Measurements from ENCODE around the gene CUEDC1.

CUEDC1 gene

DNA sequence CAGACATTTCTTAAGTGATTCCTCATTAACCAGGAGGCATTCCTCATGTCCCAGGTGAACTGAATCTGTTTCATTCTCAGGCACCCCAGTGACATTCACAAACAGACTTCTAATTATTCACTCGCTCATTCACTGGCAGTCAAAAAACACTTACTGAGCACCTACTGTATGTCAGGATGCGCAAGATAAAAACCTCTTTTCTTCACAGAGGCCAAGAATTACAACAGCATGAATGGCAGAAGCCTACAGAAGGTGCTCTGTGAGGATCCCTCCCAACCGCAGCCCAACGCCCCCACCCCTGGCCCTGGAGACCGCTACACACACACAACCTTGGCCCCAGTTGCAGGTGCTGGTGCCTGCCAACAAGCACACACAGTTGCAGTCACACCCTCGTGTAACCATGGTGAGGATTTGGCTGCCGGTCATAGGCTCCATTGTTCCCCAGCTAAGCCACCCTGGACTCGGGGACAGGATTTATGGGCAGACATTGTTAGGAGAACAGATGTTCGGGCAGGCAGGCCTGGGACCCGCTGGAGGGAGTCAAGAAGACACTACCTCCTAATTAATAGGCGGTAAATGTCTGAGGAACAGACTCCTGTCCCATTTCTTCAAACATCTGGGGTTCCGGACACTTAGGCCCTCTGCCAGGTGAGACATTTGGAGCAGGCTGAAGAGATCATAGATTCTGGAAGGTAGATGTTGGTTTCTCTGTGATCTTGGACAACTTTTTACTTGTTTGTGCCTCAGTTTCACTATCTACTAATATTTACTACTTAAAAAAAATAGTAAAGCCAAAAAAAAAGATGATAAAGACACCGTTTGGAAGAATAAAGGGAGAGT is 43.2 kb downstream of the CUEDC1 start:
- H3K27me3 Mint-ChIP-seq (ENCODE audit: low read depth): peaks cover 21% of the 10 kb centered on the region
- no peaks in the 10 kb centered on the region for H3K4me1 Mint-ChIP-seq (ENCODE audit: low read depth)
- no peak overlapping the region for H3K27ac Mint-ChIP-seq
- no peak overlapping the region for H3K4me3 Mint-ChIP-seq
- H3K9me3 Mint-ChIP-seq: no peaks in the 10 kb centered on the region
- H3K36me3 Mint-ChIP-seq (ENCODE audit: low read depth): no peaks in the 10 kb centered on the region

DNA sequence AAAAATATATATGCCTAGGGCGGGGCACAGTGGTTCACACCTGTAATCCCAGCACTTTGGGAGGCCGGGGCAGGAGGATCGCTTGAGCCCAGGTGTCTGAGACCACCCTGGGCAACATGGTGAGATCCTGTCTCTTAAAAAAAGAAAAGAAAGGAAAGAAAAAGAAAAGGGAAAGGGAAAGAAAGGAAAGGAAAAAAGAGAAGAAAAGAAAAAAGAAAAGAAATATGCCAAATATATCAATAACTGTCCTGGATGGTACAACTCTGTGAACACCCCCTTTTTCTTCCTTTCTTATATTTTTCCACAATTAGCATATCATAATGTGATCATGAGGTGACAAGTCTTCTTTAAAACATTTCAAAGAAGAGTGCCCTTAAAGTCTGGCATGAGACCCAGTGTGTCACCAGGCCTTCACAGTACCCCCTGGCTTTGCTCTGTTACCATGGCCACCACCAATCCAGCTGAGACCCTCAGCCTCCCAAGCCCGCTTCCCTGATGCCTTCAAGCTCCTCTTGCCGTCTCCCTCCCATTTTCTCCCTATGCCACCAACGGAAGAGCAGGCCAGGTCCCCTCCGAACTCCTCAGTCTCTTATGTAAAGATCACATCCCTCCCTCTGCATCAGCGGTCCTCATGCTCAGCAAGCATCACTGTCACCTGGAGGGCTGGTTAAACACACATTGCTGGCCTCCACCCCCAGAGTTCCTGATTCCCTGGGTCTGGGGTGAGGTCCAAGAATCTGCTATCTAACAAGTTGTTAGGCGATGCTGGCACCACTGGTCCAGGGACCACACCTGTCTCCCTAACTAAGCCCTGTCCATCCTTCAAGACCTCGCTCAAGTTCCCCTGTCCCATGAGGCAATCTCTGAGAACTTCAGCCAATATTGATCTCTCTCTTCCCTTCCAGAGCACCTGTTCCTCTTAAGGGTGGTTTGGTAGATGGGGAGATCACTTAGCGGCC is 44.5 kb downstream of the CUEDC1 start:
- Mint-ChIP-seq H3K36me3 (ENCODE audit: low read depth) (no peaks in the 10 kb centered on the region), H3K4me1 (ENCODE audit: low read depth) (no peaks in the 10 kb centered on the region), H3K27ac (no peak overlapping the region), H3K4me3 (no peak overlapping the region), H3K27me3 (ENCODE audit: low read depth) (peaks cover 23% of the 10 kb centered on the region), H3K9me3 (no peaks in the 10 kb centered on the region)

- Mint-ChIP-seq H3K4me3 (no peak overlapping the region), H3K27me3 (ENCODE audit: low read depth) (peaks cover 23% of the 10 kb centered on the region), H3K36me3 (ENCODE audit: low read depth) (no peaks in the 10 kb centered on the region), H3K4me1 (ENCODE audit: low read depth) (peaks cover 2% of the 10 kb centered on the region), H3K9me3 (no peaks in the 10 kb centered on the region), H3K27ac (no peak overlapping the region)
These were observed 45.7 kb downstream of the CUEDC1 start for GRCh38 chr17:57909551-57909950.

DNA sequence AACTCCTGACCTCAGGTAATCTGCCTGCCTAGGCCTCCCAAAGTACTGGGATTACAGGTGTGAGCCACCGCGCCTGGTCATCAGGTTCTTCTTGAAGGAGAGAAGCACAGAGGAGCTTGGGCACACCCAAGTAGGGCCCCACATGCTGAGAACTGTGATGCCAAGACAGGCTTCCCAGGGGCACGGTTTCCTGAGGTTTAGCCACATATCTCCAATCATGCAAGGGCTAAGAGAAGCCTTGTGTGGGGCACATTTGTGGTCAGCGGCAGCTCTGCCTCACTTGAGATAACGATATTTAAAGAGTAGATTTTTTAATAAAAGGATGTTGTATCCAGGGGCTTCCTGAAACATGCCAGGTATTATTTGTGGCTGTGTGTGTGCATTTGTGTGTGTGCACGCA is 46.9 kb downstream of the CUEDC1 start:
- Mint-ChIP-seq H3K4me1 (ENCODE audit: low read depth) (peaks cover 7% of the 10 kb centered on the region), H3K36me3 (ENCODE audit: low read depth) (no peaks in the 10 kb centered on the region), H3K4me3 (no peak overlapping the region), H3K27me3 (ENCODE audit: low read depth) (peaks cover 23% of the 10 kb centered on the region), H3K27ac (no peak overlapping the region), H3K9me3 (no peaks in the 10 kb centered on the region)

DNA sequence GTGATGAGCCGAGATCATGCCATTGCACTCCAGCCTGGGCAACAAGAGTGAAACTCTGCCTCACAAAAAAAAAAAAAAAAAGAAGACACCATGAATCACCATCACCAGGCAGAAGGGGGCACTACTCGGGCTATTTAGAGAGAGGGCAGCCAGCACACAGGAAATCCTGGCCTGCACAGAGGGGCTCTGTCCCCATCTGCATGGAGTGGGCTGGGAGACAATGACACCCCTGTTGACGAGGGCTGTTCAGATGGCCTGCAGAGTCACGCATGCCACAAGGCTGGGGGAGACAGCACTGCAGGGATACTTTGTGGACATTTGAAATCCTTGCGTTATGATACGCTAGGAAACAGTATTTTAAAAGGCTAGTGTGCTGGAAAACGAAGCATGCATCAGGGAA is 48.3 kb downstream of the CUEDC1 start:
- Mint-ChIP-seq H3K9me3 (no peaks in the 10 kb centered on the region), H3K4me1 (ENCODE audit: low read depth) (peaks cover 12% of the 10 kb centered on the region), H3K27me3 (ENCODE audit: low read depth) (peaks cover 23% of the 10 kb centered on the region), H3K36me3 (ENCODE audit: low read depth) (no peaks in the 10 kb centered on the region), H3K4me3 (no peak overlapping the region), H3K27ac (peak overlapping the region; percentile 68)

DNA sequence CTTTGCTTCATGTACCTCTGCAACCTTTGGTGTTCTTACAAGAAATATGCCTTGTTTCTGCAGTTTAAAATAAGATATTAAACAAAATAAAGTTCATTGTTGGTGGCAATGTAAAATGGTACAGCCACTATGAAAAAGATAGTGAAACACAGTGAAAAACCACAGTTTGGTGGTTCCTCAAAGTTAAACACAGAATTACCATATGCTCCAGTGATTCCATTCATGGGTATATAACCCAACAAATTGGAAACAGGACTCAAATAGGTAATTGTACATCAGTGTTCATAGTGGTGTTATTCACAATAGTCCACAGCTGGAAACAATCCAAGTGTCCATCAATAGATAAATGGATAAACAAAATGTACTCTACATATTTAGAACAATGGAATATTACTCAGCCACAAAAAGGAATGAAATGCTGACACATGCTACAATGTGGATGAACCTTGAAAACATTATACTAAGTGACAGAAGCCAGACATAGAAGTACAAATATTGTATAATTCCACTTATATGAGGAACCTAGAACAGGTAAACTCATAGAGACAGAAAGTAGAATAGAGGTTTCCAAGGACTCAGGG is 49.2 kb downstream of the CUEDC1 start:
- no peak overlapping the region for H3K4me3 Mint-ChIP-seq
- H3K27me3 Mint-ChIP-seq (ENCODE audit: low read depth): peaks cover 22% of the 10 kb centered on the region
- H3K4me1 Mint-ChIP-seq (ENCODE audit: low read depth): peaks cover 12% of the 10 kb centered on the region
- H3K27ac Mint-ChIP-seq: no peak overlapping the region
- no peaks in the 10 kb centered on the region for H3K9me3 Mint-ChIP-seq
- H3K36me3 Mint-ChIP-seq (ENCODE audit: low read depth): no peaks in the 10 kb centered on the region

DNA sequence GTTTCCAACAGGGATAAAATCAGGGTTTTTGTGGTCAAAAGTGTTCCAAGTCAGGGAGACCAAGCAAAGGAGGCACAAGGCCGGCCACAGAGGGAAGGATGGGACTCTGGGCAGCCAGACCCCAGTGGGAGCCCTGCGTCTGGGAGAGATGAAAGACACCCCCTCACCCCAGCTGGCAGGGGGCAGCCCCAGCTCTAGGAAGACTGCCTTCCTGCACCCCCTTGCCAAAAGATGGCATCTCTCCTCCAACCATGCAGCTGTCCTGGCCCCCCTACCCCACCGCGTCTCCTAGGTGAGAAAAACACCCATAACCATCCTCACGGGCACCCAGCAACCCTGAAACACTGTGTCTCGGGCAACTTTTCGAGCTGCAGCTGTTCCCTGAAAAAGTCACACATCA is 51.3 kb downstream of the CUEDC1 start:
- Mint-ChIP-seq H3K27ac (no peak overlapping the region), H3K27me3 (ENCODE audit: low read depth) (peaks cover 5% of the 10 kb centered on the region), H3K9me3 (no peaks in the 10 kb centered on the region), H3K4me3 (no peak overlapping the region), H3K36me3 (ENCODE audit: low read depth) (no peaks in the 10 kb centered on the region), H3K4me1 (ENCODE audit: low read depth) (peaks cover 19% of the 10 kb centered on the region)

DNA sequence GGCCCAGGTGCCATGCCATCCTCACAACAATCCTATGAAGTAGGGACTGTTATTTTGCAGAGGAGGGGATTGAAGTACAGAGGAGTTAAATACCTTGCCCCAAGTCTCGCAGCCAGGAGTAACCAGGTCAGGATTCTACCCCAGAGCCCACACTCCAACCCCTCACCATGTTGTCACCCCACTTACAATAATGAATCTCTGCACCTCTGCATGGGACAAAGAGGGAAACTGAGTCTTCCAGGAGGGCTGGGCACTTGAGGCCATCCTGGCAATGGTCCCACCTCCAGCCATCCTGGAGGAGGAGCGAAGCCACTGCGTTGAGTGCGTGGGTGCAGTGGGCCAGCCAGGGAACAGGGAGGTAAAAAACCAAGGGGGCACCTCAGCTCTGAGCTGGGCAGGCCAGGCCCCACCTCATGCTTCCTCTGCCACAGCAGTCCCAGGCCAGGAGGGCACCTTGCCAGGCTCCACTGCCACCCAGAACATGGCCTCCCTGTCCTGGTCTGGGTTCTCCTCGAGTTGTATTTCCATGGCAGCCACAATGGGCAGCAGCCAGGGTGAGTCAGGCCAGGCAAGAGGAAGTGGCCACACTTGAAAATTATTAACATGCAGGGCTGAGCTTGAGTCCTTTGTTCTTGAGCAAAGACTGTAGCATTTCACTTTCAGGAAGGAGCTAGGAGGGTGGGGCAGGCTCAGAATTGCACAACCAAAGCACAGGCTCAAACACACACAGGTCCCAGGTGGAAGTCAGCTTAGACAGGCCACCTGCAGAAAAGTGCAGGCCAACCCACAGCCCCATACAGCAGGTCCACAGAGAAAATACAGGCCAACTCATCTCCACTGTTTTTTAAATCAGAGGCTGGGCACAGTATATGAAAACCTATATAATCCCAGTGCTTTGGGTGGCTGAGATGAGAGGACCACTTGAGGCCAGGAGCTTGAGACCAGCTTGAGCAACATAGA is 52.1 kb downstream of the CUEDC1 start:
- H3K4me3 Mint-ChIP-seq: no peak overlapping the region
- peaks cover 19% of the 10 kb centered on the region for H3K4me1 Mint-ChIP-seq (ENCODE audit: low read depth)
- H3K27ac Mint-ChIP-seq: no peak overlapping the region
- no peaks in the 10 kb centered on the region for H3K9me3 Mint-ChIP-seq
- peaks cover 5% of the 10 kb centered on the region for H3K27me3 Mint-ChIP-seq (ENCODE audit: low read depth)
- no peaks in the 10 kb centered on the region for H3K36me3 Mint-ChIP-seq (ENCODE audit: low read depth)

DNA sequence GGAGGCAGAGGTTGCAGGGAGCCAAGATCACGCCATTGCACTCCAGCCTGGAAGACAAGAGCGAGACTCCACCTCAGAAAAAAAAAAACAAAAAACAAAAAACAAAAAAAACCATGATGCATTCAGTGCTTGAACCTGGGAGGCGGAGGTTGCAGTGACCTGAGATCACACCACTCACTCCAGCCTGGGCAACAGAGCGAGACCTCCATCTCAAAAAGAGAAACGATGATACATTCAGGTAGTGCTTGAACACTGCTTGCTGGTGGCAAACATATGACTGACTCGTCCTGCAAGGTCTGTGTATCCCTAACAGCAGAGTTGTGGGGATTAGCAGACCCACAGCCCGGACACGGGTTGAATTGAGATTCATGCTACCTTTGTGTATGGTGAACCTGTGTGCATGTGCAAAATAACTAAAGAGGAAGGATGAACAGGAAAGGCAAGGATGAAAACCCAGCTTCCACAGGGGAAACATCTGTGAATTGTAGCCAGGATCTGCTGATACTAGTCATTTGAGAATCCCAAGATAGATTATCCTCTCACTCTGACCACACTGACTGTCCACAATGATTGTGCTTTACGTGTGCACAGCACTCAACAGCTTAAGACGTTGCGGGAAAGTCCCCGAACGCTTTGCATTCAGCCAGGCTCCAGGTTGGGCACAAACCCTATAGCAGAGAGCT is 53.0 kb downstream of the CUEDC1 start:
- Mint-ChIP-seq H3K27ac (no peak overlapping the region), H3K27me3 (ENCODE audit: low read depth) (peaks cover 4% of the 10 kb centered on the region), H3K9me3 (no peaks in the 10 kb centered on the region), H3K36me3 (ENCODE audit: low read depth) (no peaks in the 10 kb centered on the region), H3K4me3 (no peak overlapping the region), H3K4me1 (ENCODE audit: low read depth) (peaks cover 19% of the 10 kb centered on the region)

GRCh38 chr17:57900991-57901743 is 54.0 kb downstream of the CUEDC1 start:
- H3K4me1 Mint-ChIP-seq (ENCODE audit: low read depth): peaks cover 19% of the 10 kb centered on the region
- no peak overlapping the region for H3K27ac Mint-ChIP-seq
- H3K27me3 Mint-ChIP-seq (ENCODE audit: low read depth): no peaks in the 10 kb centered on the region
- H3K9me3 Mint-ChIP-seq: no peaks in the 10 kb centered on the region
- H3K36me3 Mint-ChIP-seq (ENCODE audit: low read depth): no peaks in the 10 kb centered on the region
- no peak overlapping the region for H3K4me3 Mint-ChIP-seq

- H3K27ac Mint-ChIP-seq: no peak overlapping the region
- no peaks in the 10 kb centered on the region for H3K9me3 Mint-ChIP-seq
- peaks cover 17% of the 10 kb centered on the region for H3K4me1 Mint-ChIP-seq (ENCODE audit: low read depth)
- H3K27me3 Mint-ChIP-seq (ENCODE audit: low read depth): no peaks in the 10 kb centered on the region
- H3K4me3 Mint-ChIP-seq: no peak overlapping the region
- no peaks in the 10 kb centered on the region for H3K36me3 Mint-ChIP-seq (ENCODE audit: low read depth)
These were observed 55.4 kb downstream of the CUEDC1 start for GRCh38 chr17:57899822-57900221.

DNA sequence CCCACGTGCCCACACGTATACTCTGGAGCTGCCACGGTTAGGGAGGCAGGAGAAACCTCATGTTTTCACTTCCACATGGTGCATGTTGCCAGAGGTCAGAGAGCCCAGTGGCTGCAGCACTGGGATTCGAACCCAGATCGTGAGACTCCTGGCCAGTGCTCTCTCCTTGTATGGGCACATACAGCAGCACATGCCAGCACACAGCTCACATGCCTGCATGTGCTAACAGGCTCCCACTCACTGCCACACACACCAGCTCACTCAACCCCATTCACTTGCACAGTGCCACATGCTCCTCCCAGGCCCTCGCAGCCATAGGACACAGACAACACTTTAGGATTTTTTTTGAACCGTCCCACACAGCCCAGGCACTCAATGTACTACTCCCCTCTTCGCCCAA is 55.8 kb downstream of the CUEDC1 start:
- Mint-ChIP-seq H3K9me3 (no peaks in the 10 kb centered on the region), H3K4me3 (no peak overlapping the region), H3K4me1 (ENCODE audit: low read depth) (peaks cover 17% of the 10 kb centered on the region), H3K27ac (no peak overlapping the region), H3K36me3 (ENCODE audit: low read depth) (no peaks in the 10 kb centered on the region), H3K27me3 (ENCODE audit: low read depth) (no peaks in the 10 kb centered on the region)
